ENCODE measurements around the gene RPS2. TPM values are rescaled to one million over a fixed set of nuclear protein-coding genes. Genes with fewer than 3 reads are reported as not detected.
A peak's percentile ranks its signal among the peaks of the same experiment; 100 is the strongest.

RPS2 gene
- total and polyA plus RNA-seq, 2 of the 8 experiments (the other 6 are each of a cell fraction or from before 2014, with no cell fraction given), result 4,042 to 16,783 TPM

DNA sequence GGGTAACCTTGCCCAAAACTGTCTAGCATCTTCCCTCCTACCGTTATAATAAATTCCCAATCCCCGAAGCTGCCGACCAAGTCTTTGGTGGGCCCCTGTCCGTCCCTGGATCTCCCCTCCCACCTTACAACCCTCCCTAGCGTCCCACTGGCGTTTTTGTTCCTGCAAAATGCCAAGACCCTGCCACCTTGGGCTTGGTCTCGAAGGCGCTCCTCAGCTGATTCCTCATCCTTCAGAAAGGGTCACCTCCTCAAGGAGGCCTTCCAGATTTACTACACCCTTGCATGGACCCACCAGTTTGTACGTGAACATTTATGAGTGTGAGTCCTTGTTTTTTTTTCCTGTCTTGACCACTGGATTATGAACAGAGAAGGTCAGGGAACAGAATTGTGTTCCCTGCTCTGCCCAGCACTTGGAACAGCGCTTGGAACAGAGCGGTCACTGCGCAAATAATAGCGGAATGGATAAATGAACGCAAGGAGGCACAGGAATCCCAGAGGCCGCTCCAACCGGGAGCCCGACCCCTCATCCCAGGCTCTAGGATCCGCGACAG lies 18.4 kb upstream of the RPS2 start:
- Histone ChIP-seq H3K79me2 (ENCODE audit: control insufficient read depth in 1 of 2, insufficient read depth in 2 of 2, low read length in 2 of 2) (peaks cover 0 to 9% of the 10 kb centered on the region in 2 experiments; a peak in 1 of 4 replicates), H3K4me3 (ENCODE audit: extremely low read depth in 1 of 4, insufficient read depth in 2 of 4, low read depth in 3 of 4, low read length in 4 of 4) (peak overlapping the region; percentile 44 to 96 (median 61); a peak in 7 of 8 replicates), H3K9ac (replicated peaks in 1 of 4; ENCODE audit: extremely low read depth in 1 of 4, low read depth in 3 of 4, low read length in 3 of 4) (peak overlapping the region in 1 of 4 experiments; percentile 4; a peak in 1 of 7 replicates), H3K27me3 (replicated peaks in 1 of 4; ENCODE audit: control insufficient read depth in 3 of 4, extremely low read depth in 1 of 4, insufficient read depth in 3 of 4, low read length in 3 of 4) (peaks cover 8 to 40% (median 39%) of the 10 kb centered on the region in 4 experiments; a peak in 6 of 7 replicates), H3K18ac (ENCODE audit: extremely low read depth, low read length) (no peak overlapping the region), H3K4ac (replicated peaks; ENCODE audit: insufficient read length, low read depth, low read length) (no peak overlapping the region), H2BK20ac (ENCODE audit: low read length) (no peak overlapping the region), H3K23me2 (ENCODE audit: low read depth, low read length) (peaks cover 26% of the 10 kb centered on the region), H2BK15ac (ENCODE audit: low read length) (peak overlapping the region; percentile 61; the same call in 1 of the 2 replicates), H3K4me2 (ENCODE audit: insufficient read depth in 1 of 2, low read depth in 2 of 2, low read length in 2 of 2) (peak overlapping the region; percentile 58 to 97), H3K79me1 (ENCODE audit: low read depth, low read length) (no peaks in the 10 kb centered on the region), H3K9me3 (ENCODE audit: insufficient read depth in 2 of 2, low read depth in 1 of 2, low read length in 1 of 2) (no peaks in the 10 kb centered on the region), H4K5ac (ENCODE audit: insufficient read length, low read depth, low read length) (no peak overlapping the region), H2AK5ac (ENCODE audit: low read depth, low read length) (peak overlapping the region; percentile 86; the same call in 1 of the 2 replicates), H2BK120ac (replicated peaks; ENCODE audit: low read depth, low read length) (no peak overlapping the region), H2BK12ac (ENCODE audit: low read depth, low read length) (no peak overlapping the region), H3K23ac (ENCODE audit: insufficient read length) (no peak overlapping the region), H4K20me1 (replicated peaks in 1 of 2; ENCODE audit: control insufficient read depth in 1 of 2, insufficient read depth in 2 of 2, low read length in 2 of 2) (peaks cover 0 to 13% of the 10 kb centered on the region in 2 experiments), H3K36me3 (ENCODE audit: control insufficient read depth in 2 of 4, insufficient read depth in 4 of 4, low read length in 3 of 4) (peaks cover 2 to 7% (median 3%) of the 10 kb centered on the region in 4 experiments; a peak in 3 of 8 replicates), H3K14ac (ENCODE audit: insufficient read length) (no peak overlapping the region), H3K56ac (replicated peaks; ENCODE audit: insufficient read length, low read depth, low read length) (no peak overlapping the region), H4K8ac (ENCODE audit: extremely low read depth, insufficient read depth, low read length) (no peak overlapping the region), H4K91ac (replicated peaks; ENCODE audit: insufficient read length, low read length) (no peak overlapping the region), H2BK5ac (ENCODE audit: low read depth, low read length) (no peak overlapping the region), H3K27ac (ENCODE audit: low read depth, low read length) (no peak overlapping the region), H2AFZ (ENCODE audit: low read length) (no peak overlapping the region), H3K4me1 (replicated peaks in 1 of 4; ENCODE audit: control insufficient read depth in 3 of 4, insufficient read depth in 4 of 4, low read length in 3 of 4) (peaks cover 3 to 40% (median 27%) of the 10 kb centered on the region in 4 experiments)
- CTCF ChIA-PET (ENCODE audit: partially characterized antibody), result interaction anchor here (0.6 to 3.1 kb wide), 8 partner anchors 11 to 550 kb away, joined by 3 to 9 read pairs (median 4); no protein-coding TSS in a partner anchor
- TF ChIP-seq TEAD4 (IDR thresholded peaks at IDR 0.05; ENCODE audit: low read depth, low read length) (0 out of 2 replicates have a peak, but pooled peaks have one; percentile 6), POLR2A (IDR thresholded peaks at IDR 0.05; ENCODE audit: control extremely low read depth in 1 of 2, low read depth in 2 of 2, low read length in 2 of 2) (0 out of 3 replicates have a peak, but pooled peaks of 1 of the 2 experiments have one; percentile 5), ZNF274 (IDR thresholded peaks at IDR 0.05; ENCODE audit: borderline replicate concordance, extremely low read depth, low read length) (no peak), SIRT6 (IDR thresholded peaks at IDR 0.05; ENCODE audit: low read length) (no peak), SP1 (IDR thresholded peaks at IDR 0.05; ENCODE audit: low read depth, low read length) (peak; percentile 48; the same call in 1 of the 2 replicates)
- TF ChIP-seq, protein P1, sequence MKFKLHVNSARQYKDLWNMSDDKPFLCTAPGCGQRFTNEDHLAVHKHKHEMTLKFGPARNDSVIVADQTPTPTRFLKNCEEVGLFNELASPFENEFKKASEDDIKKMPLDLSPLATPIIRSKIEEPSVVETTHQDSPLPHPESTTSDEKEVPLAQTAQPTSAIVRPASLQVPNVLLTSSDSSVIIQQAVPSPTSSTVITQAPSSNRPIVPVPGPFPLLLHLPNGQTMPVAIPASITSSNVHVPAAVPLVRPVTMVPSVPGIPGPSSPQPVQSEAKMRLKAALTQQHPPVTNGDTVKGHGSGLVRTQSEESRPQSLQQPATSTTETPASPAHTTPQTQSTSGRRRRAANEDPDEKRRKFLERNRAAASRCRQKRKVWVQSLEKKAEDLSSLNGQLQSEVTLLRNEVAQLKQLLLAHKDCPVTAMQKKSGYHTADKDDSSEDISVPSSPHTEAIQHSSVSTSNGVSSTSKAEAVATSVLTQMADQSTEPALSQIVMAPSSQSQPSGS (IDR thresholded peaks at IDR 0.05; ENCODE audit: low read length), result 0 out of 2 replicates have a peak, but pooled peaks have one; percentile 3
- FAIRE-seq (no peak), DNase-seq (ENCODE audit: low read depth in 1 of 2, low spot score in 2 of 2) (no peak)
- WGBS, 2 experiments (ENCODE audit: extremely low coverage in 1 of 2, insufficient coverage in 1 of 2, insufficient read length in 1 of 2, insufficient replicate concordance in 2 of 2, low coverage in 1 of 2, low lambda C conversion rate in 2 of 2, missing lambda C conversion rate in 1 of 2), result 36% methylated on average over 19 of the region's 19 CpGs; no CpG with 5 or more reads in 1 of the 2 experiments
- POLR2A ChIA-PET (ENCODE audit: partially characterized antibody), result interaction anchor here (0.7 to 28.2 kb wide), 5 partner anchors 9 to 58 kb away, joined by 4 to 736 read pairs (median 4); partner anchors contain the start of genes NDUFB10, RNF151, RPS2 and TBL3

Data from H1 (cell line).